ENCODE measurements around the gene GYG1.

GYG1 gene

DNA sequence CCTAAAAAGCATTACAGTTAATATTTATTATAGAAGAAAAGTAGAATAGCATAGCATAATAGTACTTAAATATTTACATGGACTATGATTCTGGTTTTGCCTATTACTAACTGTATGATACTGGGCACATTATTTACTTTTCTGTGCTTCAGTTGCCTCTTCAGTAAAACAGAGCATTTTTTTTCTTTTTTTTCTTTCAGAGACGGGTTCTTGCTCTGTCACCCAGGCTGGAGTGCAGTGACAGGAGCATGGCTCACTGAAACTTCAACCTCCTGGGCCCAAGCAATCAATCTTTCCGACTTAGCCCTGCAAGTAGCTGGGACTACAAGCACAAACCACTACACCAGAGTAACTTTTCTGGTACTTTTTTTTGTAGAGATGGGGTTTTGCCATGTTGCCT lies 47.0 kb downstream of the GYG1 start:
- no peak for DNase-seq
- no peaks in the 10 kb centered on the region for H3K9me3 ChIP-seq
- TF ChIP-seq, protein P1, sequence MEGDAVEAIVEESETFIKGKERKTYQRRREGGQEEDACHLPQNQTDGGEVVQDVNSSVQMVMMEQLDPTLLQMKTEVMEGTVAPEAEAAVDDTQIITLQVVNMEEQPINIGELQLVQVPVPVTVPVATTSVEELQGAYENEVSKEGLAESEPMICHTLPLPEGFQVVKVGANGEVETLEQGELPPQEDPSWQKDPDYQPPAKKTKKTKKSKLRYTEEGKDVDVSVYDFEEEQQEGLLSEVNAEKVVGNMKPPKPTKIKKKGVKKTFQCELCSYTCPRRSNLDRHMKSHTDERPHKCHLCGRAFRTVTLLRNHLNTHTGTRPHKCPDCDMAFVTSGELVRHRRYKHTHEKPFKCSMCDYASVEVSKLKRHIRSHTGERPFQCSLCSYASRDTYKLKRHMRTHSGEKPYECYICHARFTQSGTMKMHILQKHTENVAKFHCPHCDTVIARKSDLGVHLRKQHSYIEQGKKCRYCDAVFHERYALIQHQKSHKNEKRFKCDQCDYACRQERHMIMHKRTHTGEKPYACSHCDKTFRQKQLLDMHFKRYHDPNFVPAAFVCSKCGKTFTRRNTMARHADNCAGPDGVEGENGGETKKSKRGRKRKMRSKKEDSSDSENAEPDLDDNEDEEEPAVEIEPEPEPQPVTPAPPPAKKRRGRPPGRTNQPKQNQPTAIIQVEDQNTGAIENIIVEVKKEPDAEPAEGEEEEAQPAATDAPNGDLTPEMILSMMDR (IDR thresholded peaks at IDR 0.05; ENCODE audit: low read depth, low read length), result no peak
- H3K4me1 ChIP-seq, result no peaks in the 10 kb centered on the region; the same call in 1 of the 2 replicates
- no peaks in the 10 kb centered on the region; the same call in 1 of the 2 replicates for H3K27me3 ChIP-seq
- no peak overlapping the region for H3K4me3 ChIP-seq (ENCODE audit: low read depth, low read length)
- H3K36me3 ChIP-seq, result peaks cover 51% of the 10 kb centered on the region

DNA sequence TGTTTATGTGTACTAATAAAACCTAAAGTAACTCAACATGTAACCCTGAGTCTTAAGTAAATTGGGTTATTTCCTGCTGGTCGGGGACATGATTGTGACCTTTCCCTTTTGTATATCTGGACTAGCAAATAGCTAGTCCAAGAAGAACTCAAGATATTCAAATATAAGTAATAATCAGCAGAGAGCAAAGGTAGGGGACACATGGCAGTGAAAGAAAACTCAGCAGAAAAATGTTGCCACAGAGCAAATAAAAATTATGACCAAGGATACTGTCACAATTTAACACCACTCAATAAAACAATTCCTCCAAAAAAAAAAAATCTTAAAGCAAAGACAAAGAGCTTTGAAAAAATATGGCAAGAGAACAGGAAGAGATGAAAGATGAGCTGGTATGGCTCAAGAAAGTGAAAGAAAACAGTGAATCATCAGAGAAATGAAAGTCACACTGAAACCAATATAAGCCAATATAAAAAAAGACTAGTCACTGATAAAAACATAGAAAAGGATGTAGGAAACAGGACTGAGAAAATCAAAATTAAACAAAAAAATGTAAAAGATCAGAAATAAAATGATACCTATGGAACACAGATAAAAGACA lies 51.5 kb downstream of the GYG1 start:
- Histone ChIP-seq H3K4me3 (ENCODE audit: low read depth, low read length) (no peak overlapping the region), H3K27me3 (no peaks in the 10 kb centered on the region; the same call in 1 of the 2 replicates), H3K9me3 (no peaks in the 10 kb centered on the region), H3K36me3 (peaks cover 50% of the 10 kb centered on the region), H3K4me1 (no peaks in the 10 kb centered on the region; the same call in 1 of the 2 replicates)
- DNase-seq, result no peak
- TF ChIP-seq, protein P1 (IDR thresholded peaks at IDR 0.05; ENCODE audit: low read depth, low read length), result no peak

DNA sequence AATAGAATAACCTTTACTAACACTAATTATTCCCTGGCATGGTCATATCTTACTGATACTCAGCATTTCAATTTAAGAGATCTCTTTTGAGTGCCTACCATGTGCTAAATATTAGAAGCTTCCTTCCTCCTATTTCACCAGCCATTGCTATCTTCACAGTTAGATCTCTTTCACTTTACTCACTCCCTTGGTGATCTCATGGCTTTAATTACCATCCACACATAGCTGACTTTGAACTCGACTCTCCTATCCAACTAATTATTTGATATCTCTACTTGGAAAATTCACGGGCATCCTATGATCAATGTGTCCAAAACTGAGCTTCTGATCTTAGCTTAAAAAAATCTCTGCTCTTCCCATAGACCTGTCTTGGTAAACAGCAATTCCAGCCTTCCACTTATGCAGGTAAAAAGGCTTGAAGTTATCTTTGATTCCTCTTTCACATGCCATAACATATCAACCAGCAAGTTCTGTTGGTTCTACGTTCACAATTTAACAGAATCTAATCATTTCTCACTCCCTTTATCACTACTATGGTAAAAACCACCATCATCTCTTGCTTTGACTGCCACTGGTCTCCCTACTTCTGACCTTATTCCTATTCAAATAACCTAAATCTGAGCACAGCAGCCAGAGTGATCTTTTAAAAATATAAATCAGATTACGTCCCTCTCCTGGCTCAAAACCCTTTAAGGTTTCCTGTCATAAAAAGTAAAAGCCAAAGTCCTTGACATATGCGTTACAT lies 53.2 kb downstream of the GYG1 start:
- DNase-seq, result no peak
- TF ChIP-seq, protein P1 (IDR thresholded peaks at IDR 0.05; ENCODE audit: low read depth, low read length), result no peak
- no peaks in the 10 kb centered on the region for H3K9me3 ChIP-seq

DNA sequence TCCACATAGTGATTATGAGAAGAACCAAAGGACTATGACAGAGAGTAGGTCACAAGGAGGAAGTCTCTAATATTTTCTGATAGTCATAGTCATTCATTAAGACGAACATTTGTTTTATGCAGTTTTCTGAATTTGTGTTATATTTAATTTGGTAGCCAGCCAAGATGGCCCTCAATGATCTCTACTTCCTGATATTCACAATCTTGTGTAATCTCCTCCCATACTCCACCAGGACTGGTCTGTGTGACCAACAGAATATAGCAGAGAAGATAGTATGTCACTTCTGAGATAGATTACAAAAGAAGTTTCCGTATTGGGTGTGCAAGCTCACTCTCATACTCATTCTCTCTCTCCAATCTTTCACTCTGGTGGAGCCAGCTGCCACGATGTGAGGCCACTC lies 64.2 kb downstream of the GYG1 start:
- no peaks in the 10 kb centered on the region for H3K27me3 ChIP-seq
- H3K4me1 ChIP-seq, result no peaks in the 10 kb centered on the region
- TF ChIP-seq, protein P1 (IDR thresholded peaks at IDR 0.05; ENCODE audit: low read depth, low read length), result no peak
- H3K36me3 ChIP-seq, result peaks cover 78% of the 10 kb centered on the region
- no peak overlapping the region for H3K4me3 ChIP-seq (ENCODE audit: low read depth, low read length)
- H3K9me3 ChIP-seq, result no peaks in the 10 kb centered on the region
- DNase-seq, result no peak

More for the DNA sequence above, 53.2 kb downstream of the GYG1 start:
- no peak overlapping the region for H3K4me3 ChIP-seq (ENCODE audit: low read depth, low read length)
- no peaks in the 10 kb centered on the region; the same call in 1 of the 2 replicates for H3K27me3 ChIP-seq
- H3K4me1 ChIP-seq, result no peaks in the 10 kb centered on the region; the same call in 1 of the 2 replicates
- H3K36me3 ChIP-seq, result peaks cover 38% of the 10 kb centered on the region

DNA sequence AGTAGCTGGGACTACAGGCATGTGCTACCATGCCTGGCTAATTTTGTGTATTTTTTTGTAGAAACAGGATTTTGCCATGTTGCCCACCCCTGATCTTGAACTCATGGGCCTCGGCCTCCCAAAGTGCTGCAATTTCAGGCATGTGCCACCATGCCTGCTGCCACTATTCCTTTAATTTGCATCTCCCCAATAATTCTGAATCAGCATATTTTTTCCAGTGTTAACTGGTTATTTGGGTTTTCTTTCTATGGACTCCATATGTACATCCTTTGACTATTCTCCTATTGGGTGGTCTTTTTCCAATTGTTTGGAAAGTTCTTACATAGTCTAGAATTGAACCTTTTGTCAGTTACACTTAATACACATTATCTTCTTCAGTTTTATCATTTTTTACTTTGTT lies 66.9 kb downstream of the GYG1 start:
- peaks cover 68% of the 10 kb centered on the region for H3K36me3 ChIP-seq
- no peaks in the 10 kb centered on the region for H3K9me3 ChIP-seq
- DNase-seq, result no peak
- H3K4me3 ChIP-seq (ENCODE audit: low read depth, low read length), result no peak overlapping the region
- no peaks in the 10 kb centered on the region for H3K4me1 ChIP-seq
- TF ChIP-seq, protein P1 (IDR thresholded peaks at IDR 0.05; ENCODE audit: low read depth, low read length), result no peak
- no peaks in the 10 kb centered on the region for H3K27me3 ChIP-seq

DNA sequence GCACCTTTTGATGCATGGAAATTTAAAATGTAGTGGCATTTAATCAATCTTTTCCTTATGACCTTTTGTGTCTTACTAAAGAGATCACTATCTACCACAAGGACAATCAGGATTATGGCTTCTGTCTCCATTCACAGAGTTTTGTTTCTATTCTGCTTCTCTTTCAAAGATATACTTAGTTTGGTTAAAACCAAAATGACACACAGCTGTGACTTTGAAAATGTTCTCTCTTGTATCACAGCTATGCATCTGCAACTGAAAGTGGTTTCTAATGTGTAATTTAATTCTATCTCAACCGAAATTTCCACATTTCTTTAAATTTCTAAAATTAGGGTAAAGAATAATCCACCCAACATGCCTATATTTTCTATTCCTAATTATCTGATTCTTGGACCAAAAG lies 67.3 kb downstream of the GYG1 start:
- Histone ChIP-seq H3K36me3 (peaks cover 64% of the 10 kb centered on the region), H3K4me3 (ENCODE audit: low read depth, low read length) (no peak overlapping the region), H3K4me1 (no peaks in the 10 kb centered on the region), H3K27me3 (no peaks in the 10 kb centered on the region), H3K9me3 (no peaks in the 10 kb centered on the region)
- no peak for DNase-seq
- TF ChIP-seq, protein P1 (IDR thresholded peaks at IDR 0.05; ENCODE audit: low read depth, low read length), result no peak
